ENCODE measurements around the gene SCAMP5. TPM values are rescaled to one million over a fixed set of nuclear protein-coding genes. Genes with fewer than 3 reads are reported as not detected.

Gene SCAMP5
- total and polyA plus RNA-seq, 2 donors: 2.3 to 8.4 TPM

GRCh38 chr15:75054172-75054897, 59.0 kb downstream of the SCAMP5 start:
- Histone ChIP-seq H3K36me3 (ENCODE audit: control insufficient read depth in 2 of 2, insufficient read depth in 2 of 2, low read length in 1 of 2) (no peaks in the 10 kb centered on the region), H3K27ac (ENCODE audit: low read depth in 1 of 2, low read length in 1 of 2) (no peak overlapping the region), H3K4me3 (ENCODE audit: low read length in 2 of 2) (no peak overlapping the region), H3K4me1 (ENCODE audit: control insufficient read depth in 2 of 2, insufficient read depth in 2 of 2, low read length in 2 of 2) (peaks cover 0 to 6% of the 10 kb centered on the region in 2 donors), H3K27me3 (ENCODE audit: control insufficient read depth in 2 of 2, insufficient read depth in 1 of 2, low read length in 1 of 2) (no peaks in the 10 kb centered on the region), H3K9me3 (ENCODE audit: control insufficient read depth in 2 of 2, insufficient read depth in 1 of 2, low read length in 1 of 2) (peaks cover 0 to 2% of the 10 kb centered on the region in 2 donors)
- WGBS: 89% methylated on average over 3 of the region's 3 CpGs
- DNase-seq (ENCODE audit: low read depth in 6 of 9, low spot score in 9 of 9): no peak

GRCh38 chr15:75056036-75056435, 60.7 kb downstream of the SCAMP5 start:
- Histone ChIP-seq H3K4me1 (ENCODE audit: control insufficient read depth in 2 of 2, insufficient read depth in 2 of 2, low read length in 2 of 2) (peaks cover 0 to 4% of the 10 kb centered on the region in 2 donors), H3K36me3 (ENCODE audit: control insufficient read depth in 2 of 2, insufficient read depth in 2 of 2, low read length in 1 of 2) (no peaks in the 10 kb centered on the region), H3K27ac (ENCODE audit: low read depth in 1 of 2, low read length in 1 of 2) (no peak overlapping the region), H3K4me3 (ENCODE audit: low read length in 2 of 2) (no peak overlapping the region), H3K27me3 (ENCODE audit: control insufficient read depth in 2 of 2, insufficient read depth in 1 of 2, low read length in 1 of 2) (no peaks in the 10 kb centered on the region), H3K9me3 (ENCODE audit: control insufficient read depth in 2 of 2, insufficient read depth in 1 of 2, low read length in 1 of 2) (peaks cover 0 to 2% of the 10 kb centered on the region in 2 donors)
- WGBS: 97% methylated on average over 7 of the region's 7 CpGs
- no peak for DNase-seq (ENCODE audit: low read depth in 6 of 9, low spot score in 9 of 9)

GRCh38 chr15:75058127-75058905, 63.0 kb downstream of the SCAMP5 start:
- no peaks in the 10 kb centered on the region for H3K27me3 ChIP-seq (ENCODE audit: control insufficient read depth in 2 of 2, insufficient read depth in 1 of 2, low read length in 1 of 2)
- no peaks in the 10 kb centered on the region for H3K9me3 ChIP-seq (ENCODE audit: control insufficient read depth in 2 of 2, insufficient read depth in 1 of 2, low read length in 1 of 2)
- no peak overlapping the region for H3K27ac ChIP-seq (ENCODE audit: low read depth in 1 of 2, low read length in 1 of 2)
- peaks cover 0 to 4% of the 10 kb centered on the region in 2 donors for H3K4me1 ChIP-seq (ENCODE audit: control insufficient read depth in 2 of 2, insufficient read depth in 2 of 2, low read length in 2 of 2)
- no peaks in the 10 kb centered on the region for H3K36me3 ChIP-seq (ENCODE audit: control insufficient read depth in 2 of 2, insufficient read depth in 2 of 2, low read length in 1 of 2)
- no peak overlapping the region for H3K4me3 ChIP-seq (ENCODE audit: low read length in 2 of 2)
- WGBS: 84% methylated on average over 4 of the region's 4 CpGs
- no peak for DNase-seq (ENCODE audit: low read depth in 6 of 9, low spot score in 9 of 9)

- no peaks in the 10 kb centered on the region for H3K36me3 ChIP-seq (ENCODE audit: control insufficient read depth in 2 of 2, insufficient read depth in 2 of 2, low read length in 1 of 2)
- H3K27me3 ChIP-seq (ENCODE audit: control insufficient read depth in 2 of 2, insufficient read depth in 1 of 2, low read length in 1 of 2): no peaks in the 10 kb centered on the region
- H3K4me1 ChIP-seq (ENCODE audit: control insufficient read depth in 2 of 2, insufficient read depth in 2 of 2, low read length in 2 of 2): peaks cover 0 to 5% of the 10 kb centered on the region in 2 donors
- H3K9me3 ChIP-seq (ENCODE audit: control insufficient read depth in 2 of 2, insufficient read depth in 1 of 2, low read length in 1 of 2): no peaks in the 10 kb centered on the region
- no peak for DNase-seq (ENCODE audit: low read depth in 6 of 9, low spot score in 9 of 9)
- WGBS: 88% methylated on average over 5 of the region's 5 CpGs
- no peak overlapping the region for H3K4me3 ChIP-seq (ENCODE audit: low read length in 2 of 2)
- H3K27ac ChIP-seq (ENCODE audit: low read depth in 1 of 2, low read length in 1 of 2): no peak overlapping the region
Observed at GRCh38 chr15:75059607-75060006, 64.2 kb downstream of the SCAMP5 start.

GRCh38 chr15:75061272-75061671, 65.9 kb downstream of the SCAMP5 start:
- Histone ChIP-seq H3K36me3 (ENCODE audit: control insufficient read depth in 2 of 2, insufficient read depth in 2 of 2, low read length in 1 of 2) (no peaks in the 10 kb centered on the region), H3K27me3 (ENCODE audit: control insufficient read depth in 2 of 2, insufficient read depth in 1 of 2, low read length in 1 of 2) (no peaks in the 10 kb centered on the region), H3K27ac (ENCODE audit: low read depth in 1 of 2, low read length in 1 of 2) (no peak overlapping the region), H3K9me3 (ENCODE audit: control insufficient read depth in 2 of 2, insufficient read depth in 1 of 2, low read length in 1 of 2) (no peaks in the 10 kb centered on the region), H3K4me3 (ENCODE audit: low read length in 2 of 2) (no peak overlapping the region), H3K4me1 (ENCODE audit: control insufficient read depth in 2 of 2, insufficient read depth in 2 of 2, low read length in 2 of 2) (peaks cover 3 to 18% of the 10 kb centered on the region in 2 donors)
- no peak for DNase-seq (ENCODE audit: low read depth in 6 of 9, low spot score in 9 of 9)

GRCh38 chr15:75062706-75063105, 67.3 kb downstream of the SCAMP5 start:
- H3K27ac ChIP-seq (ENCODE audit: low read depth in 1 of 2, low read length in 1 of 2): no peak overlapping the region
- no peaks in the 10 kb centered on the region for H3K36me3 ChIP-seq (ENCODE audit: control insufficient read depth in 2 of 2, insufficient read depth in 2 of 2, low read length in 1 of 2)
- no peak overlapping the region for H3K4me3 ChIP-seq (ENCODE audit: low read length in 2 of 2)
- no peaks in the 10 kb centered on the region for H3K27me3 ChIP-seq (ENCODE audit: control insufficient read depth in 2 of 2, insufficient read depth in 1 of 2, low read length in 1 of 2)
- H3K9me3 ChIP-seq (ENCODE audit: control insufficient read depth in 2 of 2, insufficient read depth in 1 of 2, low read length in 1 of 2): peaks cover 0 to 3% of the 10 kb centered on the region in 2 donors
- no peak for DNase-seq (ENCODE audit: low read depth in 6 of 9, low spot score in 9 of 9)
- H3K4me1 ChIP-seq (ENCODE audit: control insufficient read depth in 2 of 2, insufficient read depth in 2 of 2, low read length in 2 of 2): peaks cover 3 to 18% of the 10 kb centered on the region in 2 donors
- 67% methylated on average over 3 of the region's 3 CpGs for WGBS

GRCh38 chr15:75063338-75063737, 68.0 kb downstream of the SCAMP5 start:
- H3K27me3 ChIP-seq (ENCODE audit: control insufficient read depth in 2 of 2, insufficient read depth in 1 of 2, low read length in 1 of 2): no peaks in the 10 kb centered on the region
- WGBS: 84% methylated on average over 4 of the region's 4 CpGs
- DNase-seq (ENCODE audit: low read depth in 6 of 9, low spot score in 9 of 9): no peak
- H3K9me3 ChIP-seq (ENCODE audit: control insufficient read depth in 2 of 2, insufficient read depth in 1 of 2, low read length in 1 of 2): peaks cover 0 to 3% of the 10 kb centered on the region in 2 donors
- no peak overlapping the region for H3K27ac ChIP-seq (ENCODE audit: low read depth in 1 of 2, low read length in 1 of 2)
- no peaks in the 10 kb centered on the region for H3K36me3 ChIP-seq (ENCODE audit: control insufficient read depth in 2 of 2, insufficient read depth in 2 of 2, low read length in 1 of 2)
- no peak overlapping the region for H3K4me3 ChIP-seq (ENCODE audit: low read length in 2 of 2)
- H3K4me1 ChIP-seq (ENCODE audit: control insufficient read depth in 2 of 2, insufficient read depth in 2 of 2, low read length in 2 of 2): peaks cover 3 to 16% of the 10 kb centered on the region in 2 donors

- Histone ChIP-seq H3K27me3 (ENCODE audit: control insufficient read depth in 2 of 2, insufficient read depth in 1 of 2, low read length in 1 of 2) (no peaks in the 10 kb centered on the region), H3K4me1 (ENCODE audit: control insufficient read depth in 2 of 2, insufficient read depth in 2 of 2, low read length in 2 of 2) (peaks cover 3 to 16% of the 10 kb centered on the region in 2 donors), H3K27ac (ENCODE audit: low read depth in 1 of 2, low read length in 1 of 2) (no peak overlapping the region), H3K4me3 (ENCODE audit: low read length in 2 of 2) (no peak overlapping the region), H3K9me3 (ENCODE audit: control insufficient read depth in 2 of 2, insufficient read depth in 1 of 2, low read length in 1 of 2) (peaks cover 0 to 3% of the 10 kb centered on the region in 2 donors), H3K36me3 (ENCODE audit: control insufficient read depth in 2 of 2, insufficient read depth in 2 of 2, low read length in 1 of 2) (no peaks in the 10 kb centered on the region)
- 98% methylated on average over 9 of the region's 9 CpGs for WGBS
- no peak for DNase-seq (ENCODE audit: low read depth in 6 of 9, low spot score in 9 of 9)
Observed at GRCh38 chr15:75063889-75064288, 68.5 kb downstream of the SCAMP5 start.

- peak overlapping the region in 1 of 2 donors; percentile 38 for H3K27ac ChIP-seq (ENCODE audit: low read depth in 1 of 2, low read length in 1 of 2)
- peaks cover 3 to 18% of the 10 kb centered on the region in 2 donors for H3K4me1 ChIP-seq (ENCODE audit: control insufficient read depth in 2 of 2, insufficient read depth in 2 of 2, low read length in 2 of 2)
- H3K4me3 ChIP-seq (ENCODE audit: low read length in 2 of 2): no peak overlapping the region
- H3K27me3 ChIP-seq (ENCODE audit: control insufficient read depth in 2 of 2, insufficient read depth in 1 of 2, low read length in 1 of 2): no peaks in the 10 kb centered on the region
- H3K36me3 ChIP-seq (ENCODE audit: control insufficient read depth in 2 of 2, insufficient read depth in 2 of 2, low read length in 1 of 2): no peaks in the 10 kb centered on the region
- peaks cover 0 to 3% of the 10 kb centered on the region in 2 donors for H3K9me3 ChIP-seq (ENCODE audit: control insufficient read depth in 2 of 2, insufficient read depth in 1 of 2, low read length in 1 of 2)
- DNase-seq (ENCODE audit: low read depth in 6 of 9, low spot score in 9 of 9): no peak
- WGBS: 85% methylated on average over 2 of the region's 2 CpGs
Observed at GRCh38 chr15:75064846-75065245, 69.5 kb downstream of the SCAMP5 start.

Data from thymus (tissue), 11 donors.